ENCODE data around the gene ZFYVE1. TPM values are rescaled to one million over a fixed set of nuclear protein-coding genes. Genes with fewer than 3 reads are reported as not detected.
"Not testable (repeated sequence)": the region's sequence is repeated elsewhere in the genome, so short reads cannot be mapped to it uniquely, and the experiment has no call there.

The ZFYVE1 gene
- total and polyA plus RNA-seq, 2 donors (not counting 1 experiment from before 2014, with no cell fraction given), result 17.6 to 22.3 TPM

DNA sequence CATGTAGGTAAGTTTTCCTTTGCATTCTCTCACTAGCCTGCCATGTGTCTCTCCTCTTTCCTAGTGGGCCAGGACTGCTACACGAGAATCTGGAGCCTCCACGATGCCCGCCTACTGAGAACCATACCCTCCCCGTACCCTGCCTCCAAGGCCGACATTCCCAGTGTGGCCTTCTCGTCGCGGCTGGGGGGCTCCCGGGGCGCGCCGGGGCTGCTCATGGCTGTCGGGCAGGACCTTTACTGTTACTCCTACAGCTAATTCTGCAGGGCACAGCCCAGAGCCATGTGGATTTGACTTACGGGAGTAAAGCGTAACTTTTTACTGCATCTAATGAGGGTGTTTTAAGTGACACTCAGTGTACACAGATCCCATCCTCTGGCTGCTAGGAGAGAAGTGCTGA is 68.4 kb downstream of the ZFYVE1 start:
- no peak for TF ChIP-seq EZH2 (IDR thresholded peaks at IDR 0.05; ENCODE audit: borderline replicate concordance, insufficient read depth, low read depth, low read length, poor library complexity, severe bottlenecking)
- TF ChIP-seq, protein P1, sequence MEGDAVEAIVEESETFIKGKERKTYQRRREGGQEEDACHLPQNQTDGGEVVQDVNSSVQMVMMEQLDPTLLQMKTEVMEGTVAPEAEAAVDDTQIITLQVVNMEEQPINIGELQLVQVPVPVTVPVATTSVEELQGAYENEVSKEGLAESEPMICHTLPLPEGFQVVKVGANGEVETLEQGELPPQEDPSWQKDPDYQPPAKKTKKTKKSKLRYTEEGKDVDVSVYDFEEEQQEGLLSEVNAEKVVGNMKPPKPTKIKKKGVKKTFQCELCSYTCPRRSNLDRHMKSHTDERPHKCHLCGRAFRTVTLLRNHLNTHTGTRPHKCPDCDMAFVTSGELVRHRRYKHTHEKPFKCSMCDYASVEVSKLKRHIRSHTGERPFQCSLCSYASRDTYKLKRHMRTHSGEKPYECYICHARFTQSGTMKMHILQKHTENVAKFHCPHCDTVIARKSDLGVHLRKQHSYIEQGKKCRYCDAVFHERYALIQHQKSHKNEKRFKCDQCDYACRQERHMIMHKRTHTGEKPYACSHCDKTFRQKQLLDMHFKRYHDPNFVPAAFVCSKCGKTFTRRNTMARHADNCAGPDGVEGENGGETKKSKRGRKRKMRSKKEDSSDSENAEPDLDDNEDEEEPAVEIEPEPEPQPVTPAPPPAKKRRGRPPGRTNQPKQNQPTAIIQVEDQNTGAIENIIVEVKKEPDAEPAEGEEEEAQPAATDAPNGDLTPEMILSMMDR (IDR thresholded peaks at IDR 0.05), result no peak
- H3K36me3 ChIP-seq (replicated peaks in 1 of 2; ENCODE audit: control extremely low read depth in 1 of 2, control insufficient read depth in 1 of 2, extremely low read depth in 1 of 2, insufficient read depth in 2 of 2, low read length in 1 of 2), result peaks cover 0 to 54% of the 10 kb centered on the region in 2 experiments
- WGBS (ENCODE audit: insufficient coverage), result 96% methylated on average over 15 of the region's 15 CpGs

DNA sequence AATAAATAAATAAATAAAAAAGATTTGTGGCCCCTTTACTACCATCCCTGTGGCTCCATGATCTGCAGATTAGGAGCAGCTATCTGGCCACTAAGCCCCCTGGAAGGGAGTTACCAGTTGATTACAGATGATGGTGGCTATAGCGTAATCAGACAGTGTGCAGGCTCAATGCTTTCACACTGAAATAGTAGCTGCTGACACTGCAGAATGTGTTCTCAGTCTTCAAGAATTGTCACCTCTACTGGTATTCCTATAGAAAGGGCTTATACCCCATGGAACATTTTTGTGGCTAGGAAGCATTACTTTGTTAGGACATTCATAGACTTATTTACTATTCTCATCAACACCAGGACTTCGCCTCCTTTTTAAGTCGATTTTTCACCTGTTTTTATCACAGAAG is 69.7 kb downstream of the ZFYVE1 start:
- Histone ChIP-seq H3K27me3 (replicated peaks in 1 of 4; ENCODE audit: control extremely low read depth in 1 of 4, control insufficient read depth in 3 of 4, insufficient read depth in 4 of 4, low read length in 3 of 4) (no peaks in the 10 kb centered on the region), H3K4me3 (ENCODE audit: control extremely low read depth in 1 of 5, extremely low read depth in 1 of 5, insufficient read depth in 1 of 5, low read depth in 2 of 5, low read length in 4 of 5) (no peak overlapping the region), H3K36me3 (replicated peaks in 1 of 2; ENCODE audit: control extremely low read depth in 1 of 2, control insufficient read depth in 1 of 2, extremely low read depth in 1 of 2, insufficient read depth in 2 of 2, low read length in 1 of 2) (peaks cover 0 to 54% of the 10 kb centered on the region in 2 experiments), H3K4me2 (replicated peaks; ENCODE audit: low read depth, low read length, poor library complexity, severe bottlenecking) (no peak overlapping the region), H3K9me3 (ENCODE audit: control extremely low read depth in 1 of 3, control insufficient read depth in 2 of 3, insufficient read depth in 1 of 3, low read length in 2 of 3) (no peaks in the 10 kb centered on the region), H4K20me1 (ENCODE audit: control insufficient read depth, insufficient read depth, low read length, poor library complexity, severe bottlenecking) (no peaks in the 10 kb centered on the region), H3K9ac (ENCODE audit: low read length) (no peak overlapping the region), H2AFZ (ENCODE audit: insufficient read depth, low read depth, low read length, poor library complexity, severe bottlenecking) (no peak overlapping the region), H3K4me1 (ENCODE audit: control insufficient read depth in 2 of 2, insufficient read depth in 2 of 2, low read length in 2 of 2) (no peaks in the 10 kb centered on the region), H3K27ac (ENCODE audit: low read length in 2 of 2) (no peak overlapping the region), H3K79me2 (ENCODE audit: control insufficient read depth, insufficient read depth, low read length) (no peaks in the 10 kb centered on the region)
- ChIA-PET POLR2A (interaction anchor here (0.6 kb wide), 1 partner anchor 68 kb away, joined by 5 read pairs; no protein-coding TSS in a partner anchor), CTCF (interaction anchor here (1.9 kb wide), 1 partner anchor 8 kb away, joined by 11 read pairs; no protein-coding TSS in a partner anchor)
- DNase-seq, result no peak
- no peaks in the 10 kb centered on the region for H3K4me1 Mint-ChIP-seq
- intact Hi-C loops (cut with micrococcal nuclease), result no loop called here
- TF ChIP-seq, protein P1 (IDR thresholded peaks at IDR 0.05), result no peak
- TF ChIP-seq EZH2 (IDR thresholded peaks at IDR 0.05; ENCODE audit: borderline replicate concordance, insufficient read depth, low read depth, low read length, poor library complexity, severe bottlenecking), result no peak
- no peak for ATAC-seq (ENCODE audit: low read depth)
- no peak overlapping the region for H3K4me3 Mint-ChIP-seq
- H3K27me3 Mint-ChIP-seq, result no peaks in the 10 kb centered on the region
- 100% methylated on average over 1 of the region's 3 CpGs for WGBS (ENCODE audit: insufficient coverage)
- H3K27ac Mint-ChIP-seq, result no peak overlapping the region
- H3K9me3 Mint-ChIP-seq (ENCODE audit: insufficient read depth), result no peaks in the 10 kb centered on the region

More for the DNA sequence above, 68.4 kb downstream of the ZFYVE1 start:
- ChIA-PET POLR2A (no interaction called here), CTCF (interaction anchor here (1.9 kb wide), 1 partner anchor 10 kb away, joined by 11 read pairs; no protein-coding TSS in a partner anchor)
- H3K4me2 ChIP-seq (replicated peaks; ENCODE audit: low read depth, low read length, poor library complexity, severe bottlenecking), result no peak overlapping the region
- H3K27ac Mint-ChIP-seq, result no peak overlapping the region
- no peak overlapping the region for H3K4me3 ChIP-seq (ENCODE audit: control extremely low read depth in 1 of 5, extremely low read depth in 1 of 5, insufficient read depth in 1 of 5, low read depth in 2 of 5, low read length in 4 of 5)
- no peaks in the 10 kb centered on the region for H4K20me1 ChIP-seq (ENCODE audit: control insufficient read depth, insufficient read depth, low read length, poor library complexity, severe bottlenecking)
- DNase-seq, result no peak
- no peaks in the 10 kb centered on the region for H3K79me2 ChIP-seq (ENCODE audit: control insufficient read depth, insufficient read depth, low read length)
- no peak for ATAC-seq (ENCODE audit: low read depth)
- no peaks in the 10 kb centered on the region for H3K9me3 Mint-ChIP-seq (ENCODE audit: insufficient read depth)
- H3K9me3 ChIP-seq (ENCODE audit: control extremely low read depth in 1 of 3, control insufficient read depth in 2 of 3, insufficient read depth in 1 of 3, low read length in 2 of 3), result no peaks in the 10 kb centered on the region
- no peak overlapping the region for H3K4me3 Mint-ChIP-seq
- no peaks in the 10 kb centered on the region for H3K27me3 Mint-ChIP-seq
- no peak overlapping the region for H2AFZ ChIP-seq (ENCODE audit: insufficient read depth, low read depth, low read length, poor library complexity, severe bottlenecking)
- H3K27me3 ChIP-seq (replicated peaks in 1 of 4; ENCODE audit: control extremely low read depth in 1 of 4, control insufficient read depth in 3 of 4, insufficient read depth in 4 of 4, low read length in 3 of 4), result no peaks in the 10 kb centered on the region
- no peaks in the 10 kb centered on the region for H3K4me1 Mint-ChIP-seq
- intact Hi-C loops (cut with micrococcal nuclease), result no loop called here
- H3K9ac ChIP-seq (ENCODE audit: low read length), result no peak overlapping the region
- no peak overlapping the region for H3K27ac ChIP-seq (ENCODE audit: low read length in 2 of 2)
- H3K4me1 ChIP-seq (ENCODE audit: control insufficient read depth in 2 of 2, insufficient read depth in 2 of 2, low read length in 2 of 2), result no peaks in the 10 kb centered on the region

DNA sequence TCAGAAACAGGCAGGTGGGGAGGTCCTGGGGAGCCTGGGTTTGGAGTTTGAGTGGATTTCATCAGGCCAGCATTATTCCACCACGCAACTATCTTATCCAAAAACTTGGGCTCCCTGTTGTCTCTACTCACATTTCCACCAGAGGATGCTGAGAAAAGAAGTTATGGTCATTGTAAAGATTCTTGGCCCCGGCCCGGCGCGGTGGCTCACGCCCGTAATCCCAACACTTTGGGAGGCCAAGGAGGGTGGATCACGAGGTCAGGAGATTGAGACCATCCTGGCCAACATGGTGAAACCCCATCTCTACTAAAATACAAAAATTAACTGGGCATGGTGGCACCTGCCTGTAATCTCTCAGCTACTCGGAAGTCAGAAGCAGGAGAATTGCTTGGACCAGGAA is 70.2 kb downstream of the ZFYVE1 start:
- POLR2A ChIA-PET, result interaction anchor here (0.6 kb wide), 1 partner anchor 69 kb away, joined by 5 read pairs; no protein-coding TSS in a partner anchor
- H3K4me3 ChIP-seq (ENCODE audit: control extremely low read depth in 1 of 5, extremely low read depth in 1 of 5, insufficient read depth in 1 of 5, low read depth in 2 of 5, low read length in 4 of 5); intact Hi-C loops (cut with micrococcal nuclease); ATAC-seq (ENCODE audit: low read depth); H3K9me3 Mint-ChIP-seq (ENCODE audit: insufficient read depth); H3K27ac ChIP-seq (ENCODE audit: low read length in 2 of 2); H2AFZ ChIP-seq (ENCODE audit: insufficient read depth, low read depth, low read length, poor library complexity, severe bottlenecking); H3K9ac ChIP-seq (ENCODE audit: low read length); H3K9me3 ChIP-seq (ENCODE audit: control extremely low read depth in 1 of 3, control insufficient read depth in 2 of 3, insufficient read depth in 1 of 3, low read length in 2 of 3); H4K20me1 ChIP-seq (ENCODE audit: control insufficient read depth, insufficient read depth, low read length, poor library complexity, severe bottlenecking); H3K4me2 ChIP-seq (replicated peaks; ENCODE audit: low read depth, low read length, poor library complexity, severe bottlenecking); H3K27ac Mint-ChIP-seq; H3K4me1 Mint-ChIP-seq; CTCF ChIA-PET; H3K4me3 Mint-ChIP-seq; H3K27me3 ChIP-seq (replicated peaks in 1 of 4; ENCODE audit: control extremely low read depth in 1 of 4, control insufficient read depth in 3 of 4, insufficient read depth in 4 of 4, low read length in 3 of 4); H3K79me2 ChIP-seq (ENCODE audit: control insufficient read depth, insufficient read depth, low read length); DNase-seq; H3K4me1 ChIP-seq (ENCODE audit: control insufficient read depth in 2 of 2, insufficient read depth in 2 of 2, low read length in 2 of 2); H3K27me3 Mint-ChIP-seq: not testable (repeated sequence)
- WGBS (ENCODE audit: insufficient coverage), result 50% methylated on average over 1 of the region's 9 CpGs
- peaks cover 0 to 54% of the 10 kb centered on the region in 2 experiments for H3K36me3 ChIP-seq (replicated peaks in 1 of 2; ENCODE audit: control extremely low read depth in 1 of 2, control insufficient read depth in 1 of 2, extremely low read depth in 1 of 2, insufficient read depth in 2 of 2, low read length in 1 of 2)
